GM21737 (cell line): Measurements from ENCODE around the gene CD226.
"Not testable (repeated sequence)": the region's sequence is repeated elsewhere in the genome, so short reads cannot be mapped to it uniquely, and the experiment has no call there.

Source experiments
- ATAC-seq: cut with Tn5 transposase; IDR thresholded peaks from one replicate; pipeline ENCODE4 v1.9.1; 2021; ENCODE audit warnings: mild to moderate bottlenecking, moderate library complexity; ENCODE audit not compliant: unreplicated experiment

Gene CD226

GRCh38 chr18:69916412-69916811, 31.3 kb downstream of the CD226 start:
- no peak for ATAC-seq

DNA sequence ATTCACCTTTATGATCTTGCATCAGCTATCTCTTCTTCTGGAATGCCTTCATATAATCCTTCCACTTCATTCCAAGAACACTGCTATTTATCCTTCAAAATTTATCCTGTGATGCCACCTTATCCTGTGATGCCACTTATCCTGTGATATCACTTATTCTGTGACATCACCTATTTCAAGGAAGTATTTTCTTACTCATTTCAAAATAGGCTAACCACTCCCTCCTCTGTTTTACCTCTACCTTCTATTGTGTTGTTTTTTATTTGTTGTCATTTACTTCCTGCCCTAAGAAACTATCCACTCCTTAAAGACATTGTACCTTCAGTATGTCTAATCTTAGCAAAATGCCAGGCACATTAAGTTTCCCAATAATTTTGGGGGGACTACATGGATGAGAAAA, 38.8 kb downstream of the CD226 start:
- ATAC-seq = no peak

GRCh38 chr18:69906765-69907164, 40.9 kb downstream of the CD226 start:
- ATAC-seq = no peak

GRCh38 chr18:69900941-69901340, 46.7 kb downstream of the CD226 start:
- no peak for ATAC-seq

DNA sequence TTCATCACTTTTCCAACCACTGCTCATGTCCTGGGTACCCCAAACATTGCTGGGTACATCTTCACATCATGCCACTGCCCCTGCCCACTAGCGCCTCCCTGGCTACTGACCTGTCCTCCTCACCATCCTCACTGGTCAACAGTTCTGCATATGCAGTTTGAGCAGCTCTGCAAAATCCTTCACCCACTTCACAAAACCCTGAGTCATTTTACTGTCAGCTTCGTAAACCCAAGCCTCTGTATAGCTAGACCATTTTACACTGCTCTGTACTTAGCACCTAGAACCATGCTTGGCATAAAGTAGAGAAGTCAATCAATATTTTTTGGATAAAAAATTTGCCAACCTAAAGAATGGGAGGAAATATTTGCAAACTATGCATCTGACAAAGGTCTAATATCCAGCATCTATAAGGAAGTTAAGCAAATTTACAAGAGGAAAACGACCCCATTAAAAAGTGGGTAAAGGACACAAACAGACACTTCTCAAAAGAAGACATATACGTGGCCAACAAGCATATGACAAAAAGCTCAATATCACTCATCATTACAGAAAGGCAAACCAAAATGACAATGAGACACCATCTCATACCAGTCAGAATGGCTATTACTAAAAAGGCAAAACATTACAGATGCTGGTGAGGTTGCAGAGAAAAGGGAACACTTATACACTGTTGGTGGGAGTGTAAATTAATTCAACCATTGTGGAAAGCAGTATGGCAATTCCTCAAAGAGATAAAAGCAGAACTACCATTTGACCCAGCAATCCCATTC, 48.3 kb downstream of the CD226 start:
- ATAC-seq = not testable (repeated sequence)

- peak; percentile 51 for ATAC-seq
These were observed 49.3 kb downstream of the CD226 start for GRCh38 chr18:69898241-69898861.

GRCh38 chr18:69897397-69898108, 50.1 kb downstream of the CD226 start:
- peak; percentile 40 for ATAC-seq

- ATAC-seq = no peak
These were observed 52.3 kb downstream of the CD226 start for GRCh38 chr18:69895066-69896047.

DNA sequence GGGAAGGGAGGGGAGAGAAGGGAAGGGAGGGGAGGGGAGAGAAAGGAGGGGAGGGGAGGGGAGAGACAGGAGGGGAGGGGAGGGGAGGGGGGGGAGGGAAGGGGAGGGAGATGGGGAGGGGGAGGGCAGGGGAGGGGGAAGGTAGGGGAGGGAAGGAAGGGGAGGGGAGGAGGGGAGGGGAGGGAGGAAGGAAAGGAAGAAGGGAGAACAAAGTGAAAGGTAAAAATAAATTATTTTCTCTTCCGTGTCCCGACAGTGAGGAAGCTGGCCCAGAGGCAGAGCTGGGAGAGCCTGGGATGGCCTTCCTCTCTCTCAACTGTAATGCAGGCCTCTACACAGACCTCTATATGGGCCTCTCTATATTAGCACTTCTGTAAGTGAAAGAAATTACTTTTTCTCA, 53.2 kb downstream of the CD226 start:
- no peak for ATAC-seq

- no peak for ATAC-seq
These were observed 57.1 kb downstream of the CD226 start for GRCh38 chr18:69890558-69890957.

GRCh38 chr18:69889009-69889408, 58.7 kb downstream of the CD226 start:
- ATAC-seq = no peak

DNA sequence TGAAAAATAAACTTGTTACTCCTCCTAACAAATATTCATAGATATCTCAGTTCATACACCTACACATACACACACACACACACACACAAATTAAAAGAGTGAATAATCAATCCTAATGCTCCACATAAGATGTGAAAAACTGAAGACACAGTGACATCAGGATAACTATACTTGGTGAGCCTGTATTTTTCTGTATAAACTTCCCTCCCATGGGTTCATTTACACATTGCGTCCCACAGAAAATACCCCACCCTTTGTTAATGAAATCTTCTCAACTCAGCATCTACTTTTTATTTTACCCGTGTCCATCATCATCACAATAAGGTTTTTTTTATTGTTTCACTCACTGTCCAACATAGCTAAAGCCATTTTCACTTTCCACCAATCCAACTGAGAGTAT, 60.4 kb downstream of the CD226 start:
- no peak for ATAC-seq

GRCh38 chr18:69885841-69886531, 61.7 kb downstream of the CD226 start:
- ATAC-seq = peak; percentile 78

GRCh38 chr18:69885355-69885754, 62.3 kb downstream of the CD226 start:
- no peak for ATAC-seq

DNA sequence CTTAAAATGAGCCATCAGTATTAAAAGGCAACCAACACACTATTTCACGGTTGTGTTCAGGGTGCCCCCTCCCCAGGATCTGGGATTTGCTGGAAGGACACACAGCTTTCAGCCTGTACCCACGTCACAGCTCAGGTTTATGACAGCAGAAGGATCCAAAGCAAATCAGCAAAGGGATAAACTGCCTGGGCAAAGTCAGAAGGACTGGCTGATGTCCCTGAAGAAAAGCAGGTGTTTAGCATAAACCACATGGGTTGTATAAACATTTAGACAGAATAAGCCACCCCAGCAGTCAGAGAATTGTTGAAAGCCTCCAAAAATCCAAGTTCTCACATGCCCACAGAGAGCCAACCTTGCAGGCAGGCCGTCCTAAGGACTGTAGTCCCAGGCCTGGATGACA, 63.9 kb downstream of the CD226 start:
- no peak for ATAC-seq

GRCh38 chr18:69882965-69883668, 64.6 kb downstream of the CD226 start:
- peak; percentile 47 for ATAC-seq

DNA sequence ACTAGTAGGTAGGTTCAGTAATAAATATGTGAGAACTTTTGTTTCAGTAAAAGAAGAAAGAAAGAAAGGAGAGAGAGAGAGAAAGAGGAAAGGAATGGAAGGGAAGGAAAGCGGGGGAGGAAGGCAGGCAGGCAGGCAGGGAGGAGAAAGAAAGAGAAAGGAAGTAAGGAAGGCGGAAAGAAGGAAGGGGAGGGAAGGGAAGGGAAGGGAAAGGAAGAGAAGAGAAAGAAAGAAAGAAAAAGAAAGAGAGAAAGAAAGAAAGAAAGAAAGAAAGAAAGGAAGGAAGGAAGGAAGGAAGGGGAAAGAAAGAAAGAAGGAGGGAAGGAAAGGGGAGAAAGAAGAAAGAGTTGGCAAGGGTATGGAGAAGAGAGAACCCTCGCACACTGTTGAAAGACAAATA, 67.6 kb downstream of the CD226 start:
- ATAC-seq = no peak

- not testable (repeated sequence) for ATAC-seq
These were observed 68.6 kb downstream of the CD226 start for GRCh38 chr18:69879051-69879450.

DNA sequence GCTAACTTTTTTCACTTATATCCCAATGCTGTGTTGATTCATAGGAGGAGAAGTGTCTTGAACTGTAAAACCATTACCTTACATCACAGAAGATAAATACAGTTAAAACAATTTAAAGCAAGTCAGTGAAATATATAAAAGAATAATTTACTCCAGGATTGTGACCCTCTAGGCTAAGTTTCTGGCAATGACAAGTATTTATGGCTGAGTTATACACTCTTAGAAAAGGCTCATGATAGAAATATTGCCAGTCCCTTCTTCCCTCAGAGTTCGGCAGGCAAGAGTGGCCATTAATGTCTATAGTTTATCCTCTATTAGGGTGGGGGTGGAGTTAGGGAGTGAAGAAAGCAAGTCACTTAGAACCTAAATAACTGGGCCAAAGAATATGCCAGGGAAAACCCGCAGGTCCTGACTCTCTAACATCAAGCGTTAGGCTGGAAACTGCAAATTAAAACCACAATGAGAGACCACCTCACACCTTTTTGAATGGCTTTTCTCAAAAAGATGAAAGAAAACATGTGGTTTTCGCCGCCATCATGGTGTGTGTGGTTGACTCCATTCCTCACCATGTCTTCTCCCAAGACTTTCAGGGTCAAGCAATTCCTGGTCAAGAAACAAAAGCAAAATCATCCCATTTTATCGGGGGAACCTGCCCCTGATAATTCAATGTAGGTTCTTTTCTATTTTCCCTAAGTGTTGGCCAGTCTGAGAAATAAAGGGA, 69.3 kb downstream of the CD226 start:
- ATAC-seq = no peak
